IMR-90 (cell line): ENCODE data around the gene TMEM117.

Experiments
- BHLHE40 ChIP-seq: fragments of 150-350 bp; IDR thresholded peaks from 2 replicates; pipeline ENCODE4 v1.6.1; 2016; ENCODE audit warnings: mild to moderate bottlenecking, low read depth, low read length
- CEBPB ChIP-seq: IDR thresholded peaks from 2 replicates; pipeline ENCODE4 v1.6.1; 2012; ENCODE audit warnings: low read depth, low read length, improper control_type of control experiment
- CTCF ChIP-seq: conservative IDR thresholded peaks from 2 replicates; pipeline ENCODE4 v1.5.1; 2012; ENCODE audit warnings: mild to moderate bottlenecking, low read depth, low read length, improper control_type of control experiment
- ELK1 ChIP-seq: fragments of 150-350 bp; IDR thresholded peaks from 2 replicates; pipeline ENCODE4 v1.6.1; 2016; ENCODE audit warnings: low read depth, mild to moderate bottlenecking, low read length, moderate library complexity, borderline replicate concordance
- FOS ChIP-seq: fragments of 150-350 bp; IDR thresholded peaks from 2 replicates; pipeline ENCODE4 v1.6.1; 2016; ENCODE audit warnings: low read depth, low read length
- MAFK ChIP-seq: IDR thresholded peaks from 2 replicates; pipeline ENCODE4 v1.6.1; 2012; ENCODE audit warnings: low read depth, low read length, improper control_type of control experiment
- MAZ ChIP-seq: IDR thresholded peaks from 2 replicates; pipeline ENCODE4 v1.6.1; 2012; ENCODE audit warnings: low read depth, mild to moderate bottlenecking, low read length, improper control_type of control experiment, moderate library complexity, borderline replicate concordance
- NFE2L2 ChIP-seq: fragments of 150-350 bp; IDR thresholded peaks from 2 replicates; pipeline ENCODE4 v1.6.1; 2016; ENCODE audit warnings: low read depth, mild to moderate bottlenecking, low read length
- POLR2A ChIP-seq: IDR thresholded peaks from 2 replicates; pipeline ENCODE4 v1.6.1; 2012; ENCODE audit warnings: mild to moderate bottlenecking, low read depth, low read length
- RAD21 ChIP-seq: IDR thresholded peaks from 2 replicates; pipeline ENCODE4 v1.6.1; 2012; ENCODE audit warnings: low read length, improper control_type of control experiment
- RCOR1 ChIP-seq: IDR thresholded peaks from 2 replicates; pipeline ENCODE4 v1.6.1; 2012; ENCODE audit warnings: mild to moderate bottlenecking, low read length, improper control_type of control experiment; ENCODE audit not compliant: insufficient replicate concordance
- RFX5 ChIP-seq: IDR thresholded peaks from 2 replicates; pipeline ENCODE4 v1.8.0; 2012; ENCODE audit warnings: low read depth, mild to moderate bottlenecking, low read length, moderate library complexity
- SMC3 ChIP-seq: fragments of 150-350 bp; IDR thresholded peaks from 2 replicates; pipeline ENCODE4 v1.6.1; 2016; ENCODE audit warnings: low read depth, mild to moderate bottlenecking, antibody characterized with exemption, low read length, moderate library complexity
- USF2 ChIP-seq: fragments of 150-350 bp; IDR thresholded peaks from 2 replicates; pipeline ENCODE4 v1.6.1; 2017; ENCODE audit warnings: mild to moderate bottlenecking, antibody characterized with exemption, low read length, low read depth

- TF ChIP-seq RCOR1: no peak
- no peak for TF ChIP-seq USF2
- TF ChIP-seq CTCF: no peak
- no peak for TF ChIP-seq NFE2L2
- TF ChIP-seq POLR2A: no peak
- TF ChIP-seq SMC3: no peak
- no peak for TF ChIP-seq MAZ
- no peak for TF ChIP-seq MAFK
- no peak for TF ChIP-seq FOS
- no peak for TF ChIP-seq RFX5
- TF ChIP-seq RAD21: no peak
- TF ChIP-seq ELK1: no peak
- TF ChIP-seq BHLHE40: no peak
- no peak for TF ChIP-seq CEBPB
Measured at GRCh38 chr12:44019118-44019517, 183.2 kb downstream of the TMEM117 start.
